ENCODE data around the gene FOXP1. TPM values are rescaled to one million over a fixed set of nuclear protein-coding genes. Genes with fewer than 3 reads are reported as not detected.

FOXP1 gene
- total RNA-seq, 1 donor: 195 TPM

- DNase-seq (ENCODE audit: insufficient read length, low spot score, missing footprints): peak; percentile 46
- Histone ChIP-seq H3K27ac (ENCODE audit: low read depth, low read length) (peak overlapping the region; percentile 50), H3K4me3 (ENCODE audit: insufficient read depth, low read length) (no peak overlapping the region), H3K4me2 (ENCODE audit: insufficient read depth, low read length) (peak overlapping the region; percentile 14), H3K4me1 (ENCODE audit: insufficient read depth, low read length) (peaks cover 23% of the 10 kb centered on the region), H2AFZ (ENCODE audit: low read length) (peak overlapping the region; percentile 1), H3K36me3 (ENCODE audit: insufficient read depth, low read length) (no peaks in the 10 kb centered on the region), H4K20me1 (ENCODE audit: insufficient read depth, low read length) (no peaks in the 10 kb centered on the region), H3K27me3 (ENCODE audit: insufficient read depth, low read length) (no peaks in the 10 kb centered on the region), H3K9me3 (ENCODE audit: low read depth, low read length) (no peaks in the 10 kb centered on the region), H3K79me2 (ENCODE audit: insufficient read depth, low read length) (peaks cover 48% of the 10 kb centered on the region)
- no peak for TF ChIP-seq CTCF (IDR thresholded peaks at IDR 0.05; ENCODE audit: extremely low read depth, low read depth, low read length)
Measured at GRCh38 chr3:71240034-71240433, 343.5 kb downstream of the FOXP1 start.

- DNase-seq (ENCODE audit: insufficient read length, low spot score, missing footprints): no peak
- Histone ChIP-seq H3K27ac (ENCODE audit: low read depth, low read length) (no peak overlapping the region), H3K4me3 (ENCODE audit: insufficient read depth, low read length) (no peak overlapping the region), H3K36me3 (ENCODE audit: insufficient read depth, low read length) (no peaks in the 10 kb centered on the region), H4K20me1 (ENCODE audit: insufficient read depth, low read length) (no peaks in the 10 kb centered on the region), H3K9me3 (ENCODE audit: low read depth, low read length) (no peaks in the 10 kb centered on the region), H3K4me1 (ENCODE audit: insufficient read depth, low read length) (peaks cover 8% of the 10 kb centered on the region), H3K4me2 (ENCODE audit: insufficient read depth, low read length) (no peak overlapping the region), H2AFZ (ENCODE audit: low read length) (no peak overlapping the region), H3K79me2 (ENCODE audit: insufficient read depth, low read length) (peaks cover 40% of the 10 kb centered on the region), H3K27me3 (ENCODE audit: insufficient read depth, low read length) (no peaks in the 10 kb centered on the region)
- no peak for TF ChIP-seq CTCF (IDR thresholded peaks at IDR 0.05; ENCODE audit: extremely low read depth, low read depth, low read length)
Measured at GRCh38 chr3:71238355-71238757, 345.2 kb downstream of the FOXP1 start.

- Histone ChIP-seq H3K4me3 (ENCODE audit: insufficient read depth, low read length) (no peak overlapping the region), H3K4me1 (ENCODE audit: insufficient read depth, low read length) (peaks cover 8% of the 10 kb centered on the region), H3K36me3 (ENCODE audit: insufficient read depth, low read length) (no peaks in the 10 kb centered on the region), H3K9me3 (ENCODE audit: low read depth, low read length) (no peaks in the 10 kb centered on the region), H2AFZ (ENCODE audit: low read length) (no peak overlapping the region), H4K20me1 (ENCODE audit: insufficient read depth, low read length) (no peaks in the 10 kb centered on the region), H3K27me3 (ENCODE audit: insufficient read depth, low read length) (no peaks in the 10 kb centered on the region), H3K79me2 (ENCODE audit: insufficient read depth, low read length) (peaks cover 33% of the 10 kb centered on the region), H3K27ac (ENCODE audit: low read depth, low read length) (no peak overlapping the region), H3K4me2 (ENCODE audit: insufficient read depth, low read length) (no peak overlapping the region)
- no peak for DNase-seq (ENCODE audit: insufficient read length, low spot score, missing footprints)
- no peak for TF ChIP-seq CTCF (IDR thresholded peaks at IDR 0.05; ENCODE audit: extremely low read depth, low read depth, low read length)
Measured at GRCh38 chr3:71237672-71238071, 345.9 kb downstream of the FOXP1 start.

GRCh38 chr3:71235846-71236245 is 347.7 kb downstream of the FOXP1 start:
- no peak for TF ChIP-seq CTCF (IDR thresholded peaks at IDR 0.05; ENCODE audit: extremely low read depth, low read depth, low read length)
- Histone ChIP-seq H3K4me1 (ENCODE audit: insufficient read depth, low read length) (peaks cover 8% of the 10 kb centered on the region), H3K36me3 (ENCODE audit: insufficient read depth, low read length) (no peaks in the 10 kb centered on the region), H3K27ac (ENCODE audit: low read depth, low read length) (no peak overlapping the region), H3K9me3 (ENCODE audit: low read depth, low read length) (no peaks in the 10 kb centered on the region), H3K4me3 (ENCODE audit: insufficient read depth, low read length) (no peak overlapping the region), H2AFZ (ENCODE audit: low read length) (no peak overlapping the region), H3K27me3 (ENCODE audit: insufficient read depth, low read length) (no peaks in the 10 kb centered on the region), H3K4me2 (ENCODE audit: insufficient read depth, low read length) (no peak overlapping the region), H4K20me1 (ENCODE audit: insufficient read depth, low read length) (no peaks in the 10 kb centered on the region), H3K79me2 (ENCODE audit: insufficient read depth, low read length) (peaks cover 29% of the 10 kb centered on the region)
- no peak for DNase-seq (ENCODE audit: insufficient read length, low spot score, missing footprints)
